Measurements from ENCODE around the gene RIN1. TPM values are rescaled to one million over a fixed set of nuclear protein-coding genes. Genes with fewer than 3 reads are reported as not detected.

The RIN1 gene
- total RNA-seq, 4 donors from 2014 or later: 22.3 to 37.2 (median 27.6) TPM

- Histone ChIP-seq H3K27ac (no peak overlapping the region), H3K9me3 (no peaks in the 10 kb centered on the region), H3K4me3 (no peak overlapping the region), H3K27me3 (peaks cover 0 to 3% (median 0%) of the 10 kb centered on the region in 4 donors), H3K36me3 (no peaks in the 10 kb centered on the region), H3K4me1 (peaks cover 11 to 33% (median 14%) of the 10 kb centered on the region in 3 donors)
- whole genome bisulfite sequencing, 2 donors: 56 to 65% methylated on average over 3 of the region's 3 CpGs
- no peak for DNase-seq
- intact Hi-C loops (cut with DNase I): no loop called here
- TF ChIP-seq POLR2A (IDR thresholded peaks at IDR 0.05): no peak
- TF ChIP-seq, protein P1, sequence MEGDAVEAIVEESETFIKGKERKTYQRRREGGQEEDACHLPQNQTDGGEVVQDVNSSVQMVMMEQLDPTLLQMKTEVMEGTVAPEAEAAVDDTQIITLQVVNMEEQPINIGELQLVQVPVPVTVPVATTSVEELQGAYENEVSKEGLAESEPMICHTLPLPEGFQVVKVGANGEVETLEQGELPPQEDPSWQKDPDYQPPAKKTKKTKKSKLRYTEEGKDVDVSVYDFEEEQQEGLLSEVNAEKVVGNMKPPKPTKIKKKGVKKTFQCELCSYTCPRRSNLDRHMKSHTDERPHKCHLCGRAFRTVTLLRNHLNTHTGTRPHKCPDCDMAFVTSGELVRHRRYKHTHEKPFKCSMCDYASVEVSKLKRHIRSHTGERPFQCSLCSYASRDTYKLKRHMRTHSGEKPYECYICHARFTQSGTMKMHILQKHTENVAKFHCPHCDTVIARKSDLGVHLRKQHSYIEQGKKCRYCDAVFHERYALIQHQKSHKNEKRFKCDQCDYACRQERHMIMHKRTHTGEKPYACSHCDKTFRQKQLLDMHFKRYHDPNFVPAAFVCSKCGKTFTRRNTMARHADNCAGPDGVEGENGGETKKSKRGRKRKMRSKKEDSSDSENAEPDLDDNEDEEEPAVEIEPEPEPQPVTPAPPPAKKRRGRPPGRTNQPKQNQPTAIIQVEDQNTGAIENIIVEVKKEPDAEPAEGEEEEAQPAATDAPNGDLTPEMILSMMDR (IDR thresholded peaks at IDR 0.05): no peak
Observed at GRCh38 chr11:66309475-66309874, 26.8 kb downstream of the RIN1 start.

GRCh38 chr11:66302656-66303055 lies 33.6 kb downstream of the RIN1 start:
- TF ChIP-seq, protein P1 (IDR thresholded peaks at IDR 0.05): no peak
- no peak for TF ChIP-seq POLR2A (IDR thresholded peaks at IDR 0.05)
- no peak overlapping the region for H3K27ac ChIP-seq
- H3K27me3 ChIP-seq: no peaks in the 10 kb centered on the region
- 82 to 86% methylated on average over 12 of the region's 12 CpGs for WGBS, 2 donors
- intact Hi-C loops (cut with DNase I): no loop called here
- H3K4me3 ChIP-seq: no peak overlapping the region
- H3K36me3 ChIP-seq: no peaks in the 10 kb centered on the region
- no peaks in the 10 kb centered on the region for H3K9me3 ChIP-seq
- no peaks in the 10 kb centered on the region for H3K4me1 ChIP-seq
- DNase-seq: no peak

DNA sequence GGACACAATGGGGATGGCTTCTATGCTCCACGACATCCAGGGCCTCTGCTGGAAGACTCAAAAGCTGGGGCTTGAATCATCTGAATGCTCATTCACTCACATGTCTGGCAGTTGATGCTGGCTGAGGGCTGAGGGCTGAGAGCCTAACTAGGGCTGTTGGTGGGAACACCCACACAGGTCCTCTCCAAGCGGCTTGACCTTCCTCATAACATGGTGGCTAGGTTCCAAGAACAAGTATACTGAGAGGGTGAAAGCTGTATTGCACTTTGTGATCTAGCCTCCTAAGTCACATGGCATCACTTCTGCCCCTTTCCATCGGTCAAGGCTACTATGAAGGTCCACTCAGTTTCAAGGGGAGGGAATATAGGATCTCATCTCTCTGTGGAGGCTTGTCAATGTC lies 37.0 kb downstream of the RIN1 start:
- no peak overlapping the region for H3K4me3 ChIP-seq
- DNase-seq: no peak
- H3K9me3 ChIP-seq: no peaks in the 10 kb centered on the region
- TF ChIP-seq POLR2A (IDR thresholded peaks at IDR 0.05): no peak
- TF ChIP-seq, protein P1 (IDR thresholded peaks at IDR 0.05): no peak
- 55 to 58% methylated on average over 2 to 3 of the region's 3 CpGs for WGBS, 2 donors
- no peaks in the 10 kb centered on the region for H3K4me1 ChIP-seq
- intact Hi-C loops (cut with DNase I): no loop called here
- H3K27me3 ChIP-seq: peaks cover 0 to 30% (median 0%) of the 10 kb centered on the region in 4 donors
- H3K36me3 ChIP-seq: no peaks in the 10 kb centered on the region
- no peak overlapping the region for H3K27ac ChIP-seq

- intact Hi-C loops (cut with DNase I): no loop called here
Observed at GRCh38 chr11:66297610-66298009, 38.6 kb downstream of the RIN1 start.

More at GRCh38 chr11:66297610-66298009, 38.6 kb downstream of the RIN1 start:
- 43 to 50% methylated on average over 7 to 8 of the region's 8 CpGs for WGBS, 2 donors
- no peaks in the 10 kb centered on the region for H3K36me3 ChIP-seq
- peaks cover 0 to 46% (median 2%) of the 10 kb centered on the region in 4 donors for H3K27me3 ChIP-seq
- H3K4me3 ChIP-seq: no peak overlapping the region
- TF ChIP-seq, protein P1 (IDR thresholded peaks at IDR 0.05): no peak
- no peak for TF ChIP-seq POLR2A (IDR thresholded peaks at IDR 0.05)
- H3K4me1 ChIP-seq: peaks cover 0 to under 1% (median 0%) of the 10 kb centered on the region in 3 donors
- H3K9me3 ChIP-seq: no peaks in the 10 kb centered on the region
- DNase-seq: no peak
- H3K27ac ChIP-seq: no peak overlapping the region
